CD4-positive, CD25-positive, alpha-beta regulatory T cell (primary cell): ENCODE data around the gene CELA1. TPM values are rescaled to one million over a fixed set of nuclear protein-coding genes. Genes with fewer than 3 reads are reported as not detected.

Source experiments
- ATAC-seq, 2 donors: fragments of 150-1000 bp; cut with Tn5 transposase; one replicate each; pipeline ENCODE4 v1.10.0; 2021; ENCODE audit warnings: low read depth in 2 of 2, moderate number of reproducible peaks in 2 of 2, moderate library complexity in 1 of 2
- DNase-seq, 3 donors: peaks; one replicate each; pipeline versions ENCODE4 v3.0.0 to v3.0.0-alpha.2; 2012 to 2022; ENCODE audit warnings: mixed read lengths in 1 of 3
- H3K27ac ChIP-seq: one replicate; pipeline ENCODE4 v1.7.0; 2013; ENCODE audit warnings: mild to moderate bottlenecking, low read length; ENCODE audit not compliant: insufficient read depth, poor library complexity, severe bottlenecking
- H3K27me3 ChIP-seq: one replicate; pipeline ENCODE4 v1.7.0; 2013; ENCODE audit warnings: low read length; ENCODE audit not compliant: control insufficient read depth, insufficient read depth
- H3K36me3 ChIP-seq: one replicate; pipeline ENCODE4 v1.7.0; 2013; ENCODE audit warnings: mild to moderate bottlenecking, low read length, moderate library complexity; ENCODE audit not compliant: control insufficient read depth, insufficient read depth
- H3K4me1 ChIP-seq: 2 replicates; pipeline ENCODE4 v1.7.0; 2013; ENCODE audit warnings: mild to moderate bottlenecking, low read length; ENCODE audit not compliant: insufficient read depth, control insufficient read depth, poor library complexity, severe bottlenecking
- H3K4me3 ChIP-seq: one replicate; pipeline ENCODE4 v1.7.0; 2013; ENCODE audit warnings: low read depth, mild to moderate bottlenecking, low read length, moderate library complexity
- H3K9me3 ChIP-seq, 2 experiments: 1 replicate in 1 of 2; 2 replicates in 1 of 2; pipeline ENCODE4 v1.7.0; 2013; ENCODE audit warnings: low read length in 2 of 2, mild to moderate bottlenecking in 1 of 2, moderate library complexity in 1 of 2; ENCODE audit not compliant: control insufficient read depth in 2 of 2
- H3K27ac Mint-ChIP-seq, 3 donors: one replicate each; pipeline ENCODE4 v1.8.0; 2020 to 2022; ENCODE audit warnings: mild to moderate bottlenecking in 3 of 3, mixed read lengths in 3 of 3, moderate library complexity in 2 of 3
- H3K27me3 Mint-ChIP-seq: one replicate; pipeline ENCODE4 v1.8.0; 2022; ENCODE audit warnings: mild to moderate bottlenecking, mixed read lengths
- H3K36me3 Mint-ChIP-seq: one replicate; pipeline ENCODE4 v1.8.0; 2020; ENCODE audit warnings: mixed read lengths
- H3K4me1 Mint-ChIP-seq, 4 donors: one replicate each; pipeline ENCODE4 v1.8.0; 2020 to 2022; ENCODE audit warnings: mixed read lengths in 4 of 4, mild to moderate bottlenecking in 1 of 4
- H3K4me3 Mint-ChIP-seq, 4 donors: one replicate each; pipeline ENCODE4 v1.8.0; 2020 to 2022; ENCODE audit warnings: mild to moderate bottlenecking in 4 of 4, mixed read lengths in 4 of 4, moderate library complexity in 3 of 4
- H3K9me3 Mint-ChIP-seq, 7 donors: one replicate each; pipeline ENCODE4 v1.8.0; 2020 to 2022; ENCODE audit warnings: mixed read lengths in 7 of 7, mild to moderate bottlenecking in 3 of 7, moderate library complexity in 2 of 7
- polyA plus RNA-seq, 4 donors: library from polyadenylated mRNA; unstranded; fragments of 300-500 nt; fragmentation: Illumina TruSeq; gene quantifications; one replicate each; pipeline ENCODE4 v1.2.3, GENCODE V29; 2021
- total RNA-seq: library from RNA; stranded (reverse); gene quantifications from one replicate; pipeline ENCODE4 v1.2.3, GENCODE V29; 2022

Gene CELA1
- total and polyA plus RNA-seq, 5 donors from 2014 or later = 0.25 to 2.0 (median 1.4) TPM; not detected in 1

GRCh38 chr12:51326698-51327439, 19.6 kb downstream of the CELA1 start:
- Mint-ChIP-seq H3K9me3 (peaks cover 0 to 1% (median 0%) of the 10 kb centered on the region in 7 donors), H3K4me1 (peaks cover 13 to 87% (median 54%) of the 10 kb centered on the region in 4 donors), H3K4me3 (peak overlapping the region; percentile 47 to 99 (median 81)), H3K27me3 (no peaks in the 10 kb centered on the region), H3K27ac (peak overlapping the region; percentile 88 to 98 (median 92)), H3K36me3 (peaks cover 15% of the 10 kb centered on the region)
- peaks cover 5% of the 10 kb centered on the region for H3K36me3 ChIP-seq
- no peaks in the 10 kb centered on the region for H3K27me3 ChIP-seq
- DNase-seq (peak in 1 of 3 donors; percentile 73), ATAC-seq (peak; percentile 11 to 16)
- peaks cover 84% of the 10 kb centered on the region for H3K4me1 ChIP-seq
- peak overlapping the region; percentile 48 for H3K4me3 ChIP-seq
- peak overlapping the region; percentile 69 for H3K27ac ChIP-seq
- no peaks in the 10 kb centered on the region for H3K9me3 ChIP-seq

- peak overlapping the region; percentile 88 to 99 (median 88) for H3K27ac Mint-ChIP-seq
- peaks cover 31% of the 10 kb centered on the region for H3K36me3 Mint-ChIP-seq
- no peaks in the 10 kb centered on the region for H3K27me3 Mint-ChIP-seq
- ATAC-seq = no peak
- Histone ChIP-seq H3K36me3 (peaks cover 7% of the 10 kb centered on the region), H3K27ac (peak overlapping the region; percentile 95), H3K27me3 (no peaks in the 10 kb centered on the region), H3K4me3 (no peak overlapping the region), H3K4me1 (peaks cover 98% of the 10 kb centered on the region), H3K9me3 (no peaks in the 10 kb centered on the region)
- peaks cover 11 to 91% (median 61%) of the 10 kb centered on the region in 4 donors for H3K4me1 Mint-ChIP-seq
- peak overlapping the region; percentile 68 to 99 (median 89) for H3K4me3 Mint-ChIP-seq
- H3K9me3 Mint-ChIP-seq = peaks cover 0 to 1% (median 0%) of the 10 kb centered on the region in 7 donors
- DNase-seq = no peak
Measured at GRCh38 chr12:51324953-51325352, 21.5 kb downstream of the CELA1 start.

GRCh38 chr12:51323966-51324895, 22.2 kb downstream of the CELA1 start, which contains the start of gene BIN2:
TSS of gene BIN2 (minus strand) at chr12:51324174. CDS start at chr12:51324102, 72 bp downstream.
- Histone ChIP-seq H3K27me3 (no peaks in the 10 kb centered on the region), H3K4me1 (peaks cover 98% of the 10 kb centered on the region), H3K9me3 (no peaks in the 10 kb centered on the region), H3K4me3 (peak within 1 kb of the TSS; percentile 99), H3K27ac (peak within 1 kb of the TSS; percentile 95), H3K36me3 (peaks cover 7% of the 10 kb centered on the region)
- Mint-ChIP-seq H3K9me3 (peaks cover 0 to 1% (median 0%) of the 10 kb centered on the region in 7 donors), H3K27ac (peak within 1 kb of the TSS; percentile 88 to 100 (median 89)), H3K4me1 (peaks cover 7 to 91% (median 62%) of the 10 kb centered on the region in 4 donors), H3K27me3 (no peaks in the 10 kb centered on the region), H3K4me3 (peak within 1 kb of the TSS; percentile 98 to 100 (median 99)), H3K36me3 (peaks cover 31% of the 10 kb centered on the region)
- ATAC-seq = peak; percentile 69 to 73
- peak; percentile 67 to 93 (median 75) for DNase-seq

- peak overlapping the region; percentile 95 for H3K27ac ChIP-seq
- H3K4me3 ChIP-seq = peak overlapping the region; percentile 99
- no peaks in the 10 kb centered on the region for H3K9me3 ChIP-seq
- Mint-ChIP-seq H3K36me3 (peaks cover 36% of the 10 kb centered on the region), H3K27me3 (no peaks in the 10 kb centered on the region), H3K9me3 (peaks cover 0 to 1% (median 0%) of the 10 kb centered on the region in 7 donors), H3K4me1 (peaks cover 13 to 91% (median 65%) of the 10 kb centered on the region in 4 donors), H3K4me3 (peak overlapping the region; percentile 98 to 100 (median 99)), H3K27ac (peak overlapping the region; percentile 88 to 100 (median 89))
- peaks cover 98% of the 10 kb centered on the region for H3K4me1 ChIP-seq
- ATAC-seq (peak; percentile 32 to 57), DNase-seq (peak; percentile 43 to 91 (median 63))
- no peaks in the 10 kb centered on the region for H3K27me3 ChIP-seq
- peaks cover 7% of the 10 kb centered on the region for H3K36me3 ChIP-seq
Measured at GRCh38 chr12:51323317-51323960, 23.0 kb downstream of the CELA1 start.

GRCh38 chr12:51322452-51322851, 24.0 kb downstream of the CELA1 start:
- Histone ChIP-seq H3K9me3 (no peaks in the 10 kb centered on the region), H3K27me3 (no peaks in the 10 kb centered on the region), H3K4me3 (peak overlapping the region; percentile 99), H3K36me3 (peaks cover 10% of the 10 kb centered on the region), H3K4me1 (peaks cover 97% of the 10 kb centered on the region), H3K27ac (peak overlapping the region; percentile 95)
- Mint-ChIP-seq H3K27ac (peak overlapping the region; percentile 88 to 100 (median 89)), H3K9me3 (peaks cover 0 to 1% (median 0%) of the 10 kb centered on the region in 7 donors), H3K4me3 (peak overlapping the region; percentile 98 to 100 (median 99)), H3K4me1 (peaks cover 13 to 90% (median 65%) of the 10 kb centered on the region in 4 donors), H3K27me3 (no peaks in the 10 kb centered on the region), H3K36me3 (peaks cover 39% of the 10 kb centered on the region)
- ATAC-seq = no peak
- peak in 1 of 3 donors; percentile 48 for DNase-seq

GRCh38 chr12:51321882-51322281, 24.6 kb downstream of the CELA1 start:
- H3K27me3 ChIP-seq = no peaks in the 10 kb centered on the region

More at GRCh38 chr12:51321882-51322281, 24.6 kb downstream of the CELA1 start:
- Mint-ChIP-seq H3K4me3 (peak overlapping the region; percentile 98 to 100 (median 99)), H3K27ac (peak overlapping the region; percentile 88 to 100 (median 89)), H3K36me3 (peaks cover 43% of the 10 kb centered on the region), H3K27me3 (no peaks in the 10 kb centered on the region), H3K4me1 (peaks cover 10 to 90% (median 63%) of the 10 kb centered on the region in 4 donors), H3K9me3 (peaks cover 0 to 1% (median 0%) of the 10 kb centered on the region in 7 donors)
- peak overlapping the region; percentile 95 for H3K27ac ChIP-seq
- H3K9me3 ChIP-seq = no peaks in the 10 kb centered on the region
- DNase-seq = no peak
- H3K4me3 ChIP-seq = peak overlapping the region; percentile 99
- peaks cover 97% of the 10 kb centered on the region for H3K4me1 ChIP-seq
- H3K36me3 ChIP-seq = peaks cover 13% of the 10 kb centered on the region
- no peak for ATAC-seq
